Adipose tissue (tissue), 3 donors: Measurements from ENCODE around the gene LY9. TPM values are rescaled to one million over a fixed set of nuclear protein-coding genes. Genes with fewer than 3 reads are reported as not detected.

Experiments
- H3K27ac ChIP-seq: one replicate; pipeline ENCODE4 v1.5.1; 2013; ENCODE audit warnings: low read depth, low read length
- WGBS, 3 donors: extraction: QIAGEN DNeasy Blood & Tissue Kit; methylation state at CpG; one replicate each; pipeline ENCODE4 v1.1.7; 2013; 5-methylcytosine and 5-hydroxymethylcytosine counted together
- polyA plus RNA-seq, 3 donors: library from polyadenylated mRNA; stranded (reverse); fragments of 200-250 nt; gene quantifications; one replicate each; pipeline ENCODE4 v1.2.3, GENCODE V29; 2013
- donor health status: healthy with polysubstance abuse.
- donor health status: Bipolar disorder and iron deficiency.
- donor health status: healthy.

Gene LY9
- polyA plus RNA-seq, 3 donors: 0.44 to 0.52 TPM; not detected in 1

GRCh38 chr1:160826546-160826945 lies 30.6 kb downstream of the LY9 start:
- 83 to 96% (median 92%) methylated on average over 1 of the region's 1 CpG for WGBS, 3 donors
- H3K27ac ChIP-seq: no peak overlapping the region

DNA sequence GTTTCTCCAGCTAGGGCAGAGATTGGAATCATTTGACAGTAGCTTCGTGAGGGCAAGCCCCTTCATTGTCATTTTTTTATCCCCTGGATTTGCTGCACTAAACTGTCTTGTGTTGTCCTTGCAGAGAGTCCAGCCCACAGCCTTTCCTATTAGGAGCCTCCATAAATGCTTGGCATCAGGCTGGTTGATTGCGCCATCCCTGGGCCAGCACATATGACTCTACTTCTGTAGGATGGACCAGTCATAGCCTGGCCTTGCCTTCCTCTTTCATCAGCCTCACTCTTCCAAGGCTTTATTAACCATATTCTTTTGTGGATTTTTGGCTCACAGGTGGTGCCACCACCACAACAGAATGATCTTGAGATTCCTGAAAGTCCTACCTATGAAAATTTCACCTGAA lies 31.4 kb downstream of the LY9 start:
- no peak overlapping the region for H3K27ac ChIP-seq
- WGBS, 3 donors: 83 to 90% (median 87%) methylated on average over 2 of the region's 2 CpGs

DNA sequence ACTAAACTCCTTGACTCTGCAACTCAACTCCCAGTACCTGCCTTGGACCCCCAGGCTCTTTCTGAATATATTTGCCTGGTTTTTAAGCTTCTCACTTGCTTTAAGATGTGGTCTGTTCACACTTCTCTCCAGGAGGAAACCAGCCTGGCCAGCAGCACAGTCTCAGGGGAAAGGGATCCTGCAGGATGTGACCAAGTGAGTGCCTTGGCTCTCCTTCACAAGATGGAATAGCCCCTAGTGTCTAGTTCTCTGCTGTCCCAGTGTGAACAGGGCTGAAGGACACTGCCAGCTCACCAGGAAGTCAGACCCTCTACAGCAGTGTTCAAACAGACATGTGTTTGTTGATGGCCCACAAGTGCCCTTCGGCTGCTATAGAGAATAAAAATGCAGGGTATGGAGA lies 33.8 kb downstream of the LY9 start:
- H3K27ac ChIP-seq: no peak overlapping the region
- 84 to 91% (median 90%) methylated on average over 1 of the region's 1 CpG for WGBS, 3 donors

- 49 to 73% (median 60%) methylated on average over 8 of the region's 8 CpGs for WGBS, 3 donors
- no peak overlapping the region for H3K27ac ChIP-seq
Observed at GRCh38 chr1:160830321-160831153, 34.6 kb downstream of the LY9 start.

GRCh38 chr1:160834945-160835565 lies 39.1 kb downstream of the LY9 start:
- WGBS, 3 donors: 67 to 92% (median 90%) methylated on average over 3 of the region's 3 CpGs
- H3K27ac ChIP-seq: no peak overlapping the region

DNA sequence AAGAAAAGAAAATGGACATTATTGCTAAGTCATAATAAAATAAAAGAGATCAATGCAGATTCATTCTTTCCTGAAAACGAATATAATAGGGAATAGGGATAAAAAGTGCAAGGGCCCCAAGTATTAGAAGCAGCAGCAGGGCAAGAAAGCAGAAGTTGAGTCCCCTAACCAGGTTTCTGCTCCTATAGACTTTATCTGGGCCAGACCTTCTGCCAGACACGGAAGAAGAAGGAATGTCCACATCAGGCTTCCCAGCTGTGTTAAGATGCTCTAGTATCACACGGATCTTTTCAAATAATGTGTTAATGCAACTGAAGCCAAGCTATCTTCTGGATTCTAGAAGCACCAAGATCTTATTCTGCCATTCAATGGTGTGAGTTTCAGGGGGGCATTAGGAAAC lies 39.8 kb downstream of the LY9 start:
- H3K27ac ChIP-seq: no peak overlapping the region
- WGBS, 3 donors: 61 to 79% (median 73%) methylated on average over 3 of the region's 3 CpGs

- no peak overlapping the region for H3K27ac ChIP-seq
- WGBS, 3 donors: 31 to 74% (median 31%) methylated on average over 3 of the region's 3 CpGs
Observed at GRCh38 chr1:160836561-160836960, 40.6 kb downstream of the LY9 start.

GRCh38 chr1:160836981-160837557 lies 41.1 kb downstream of the LY9 start:
- H3K27ac ChIP-seq: no peak overlapping the region
- WGBS, 3 donors: 51 to 72% (median 51%) methylated on average over 4 of the region's 4 CpGs

DNA sequence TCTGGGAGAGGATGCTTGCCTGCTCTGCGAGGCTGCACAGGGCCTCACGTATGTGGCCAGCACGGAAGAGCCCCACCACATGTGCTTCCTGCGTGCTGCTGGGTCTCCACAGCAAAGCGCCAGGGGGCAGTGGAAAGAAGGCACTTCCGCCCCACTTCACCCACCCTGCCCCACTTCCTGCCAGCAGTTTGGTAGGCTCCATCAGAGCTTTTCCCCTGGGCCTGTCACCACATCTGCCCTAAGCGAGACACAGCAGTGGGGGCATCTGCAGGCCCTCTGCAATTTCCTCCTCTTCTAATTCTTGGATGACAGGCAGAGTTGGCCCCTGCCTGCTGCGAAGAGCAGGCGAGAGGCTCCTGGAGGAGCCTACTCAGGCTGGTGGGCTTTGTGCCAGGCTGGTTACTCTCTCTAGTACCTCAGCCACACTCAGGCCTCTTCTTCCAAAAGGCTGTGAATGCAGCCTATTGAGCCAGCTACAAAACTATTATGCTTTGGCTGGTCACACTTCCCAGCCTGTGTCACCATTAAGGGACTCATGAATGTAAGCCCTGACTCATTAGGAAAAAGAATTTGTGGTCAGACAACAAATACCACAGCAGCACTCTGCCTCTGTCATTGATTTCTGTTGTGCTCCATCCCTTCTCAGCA lies 41.7 kb downstream of the LY9 start:
- WGBS, 3 donors: 36 to 82% (median 46%) methylated on average over 9 of the region's 9 CpGs
- no peak overlapping the region for H3K27ac ChIP-seq

DNA sequence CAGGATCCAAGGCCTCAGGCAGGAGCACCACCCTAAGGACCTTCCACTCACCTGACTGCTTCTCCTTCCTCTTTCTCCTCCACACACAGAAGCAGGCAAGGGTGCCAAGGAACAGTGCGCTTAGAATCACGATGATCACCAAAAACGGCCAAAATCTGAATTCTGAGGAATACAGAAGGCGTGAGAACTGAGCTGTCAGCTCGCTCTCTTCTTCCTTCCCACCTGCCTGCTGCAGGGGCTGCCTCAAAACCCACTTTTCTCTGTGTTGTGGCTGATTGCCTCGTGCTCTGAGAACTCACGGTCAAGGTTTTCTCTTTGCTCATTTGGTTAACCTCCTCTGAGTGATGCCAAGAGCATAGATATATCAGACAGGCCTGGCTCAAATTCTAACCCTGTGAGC lies 42.9 kb downstream of the LY9 start:
- H3K27ac ChIP-seq: no peak overlapping the region
- 69 to 82% (median 70%) methylated on average over 7 of the region's 7 CpGs for WGBS, 3 donors

DNA sequence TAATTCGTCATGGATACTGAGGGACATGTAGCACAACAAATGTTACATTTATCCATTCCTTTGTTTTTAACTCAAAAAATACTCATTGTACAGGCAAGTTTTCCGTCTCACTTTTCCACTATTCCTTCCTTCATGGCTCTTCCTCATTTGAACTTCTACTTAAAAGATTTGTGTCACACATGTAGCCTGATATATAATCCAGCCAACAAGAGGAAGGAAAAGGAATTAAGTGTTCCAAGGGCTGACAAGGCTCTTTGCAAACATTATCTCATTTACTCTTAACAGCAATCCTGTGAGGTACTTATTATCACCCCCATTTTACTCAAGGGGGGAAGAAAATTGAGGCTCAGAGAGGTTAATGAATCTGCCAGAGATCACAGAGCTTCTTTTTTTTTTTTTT lies 43.8 kb downstream of the LY9 start:
- WGBS, 3 donors: 71 to 76% (median 73%) methylated on average over 2 of the region's 2 CpGs
- no peak overlapping the region for H3K27ac ChIP-seq

DNA sequence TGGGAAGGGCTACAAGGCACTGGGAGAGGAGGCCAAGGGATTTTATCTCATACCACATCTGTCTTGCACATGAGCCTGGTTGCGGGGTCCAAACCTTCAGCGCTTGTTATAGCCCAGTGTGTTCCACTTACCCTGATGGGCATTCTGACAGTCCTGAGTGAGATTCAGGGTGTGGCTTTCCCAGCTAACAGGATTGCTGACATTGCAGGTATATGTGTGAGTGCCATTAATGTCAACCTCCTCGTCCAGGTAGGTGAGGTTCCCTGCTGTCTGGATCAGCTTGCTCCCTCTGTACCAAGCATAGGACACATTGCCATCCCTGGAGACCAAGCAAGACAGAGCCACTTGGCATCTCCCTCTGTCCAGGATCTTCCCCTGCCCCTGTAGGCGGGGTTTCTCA lies 45.1 kb downstream of the LY9 start:
- H3K27ac ChIP-seq: no peak overlapping the region
- 81 to 97% (median 89%) methylated on average over 4 of the region's 4 CpGs for WGBS, 3 donors

DNA sequence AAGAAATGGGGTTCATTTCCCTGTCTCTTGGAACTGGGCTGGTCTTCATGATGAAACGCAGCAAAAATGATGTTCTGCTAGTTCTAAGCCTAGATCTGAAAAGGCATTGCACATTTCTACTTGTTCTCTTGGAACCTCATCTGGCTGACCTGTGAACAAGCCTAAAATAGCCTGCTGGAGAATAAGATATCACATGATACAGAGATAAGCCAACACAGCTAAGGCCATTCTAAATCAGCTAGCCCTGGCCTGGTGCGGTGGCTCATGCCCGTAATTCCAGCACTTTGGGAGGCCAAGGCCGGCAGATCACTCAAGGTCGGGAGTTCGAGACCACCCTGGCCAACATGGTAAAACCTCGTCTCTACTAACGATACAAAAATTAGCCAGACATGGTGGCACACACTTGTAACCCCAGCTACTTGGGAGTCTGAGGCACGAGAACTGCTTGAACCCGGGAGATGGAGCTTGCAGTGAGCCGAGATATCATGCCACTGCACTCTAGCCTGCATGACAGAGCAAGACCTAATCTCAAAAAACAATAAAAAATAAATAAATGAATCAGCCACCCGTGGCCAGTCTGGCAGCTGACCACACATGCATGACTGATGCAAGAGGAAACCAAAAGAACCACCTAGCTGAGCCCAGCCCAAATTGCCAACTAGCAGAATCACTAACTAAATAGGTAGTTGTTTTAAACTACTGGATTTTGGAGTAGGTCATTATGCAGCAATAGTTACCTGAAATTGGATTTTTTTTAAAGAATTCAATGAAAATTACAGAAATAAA lies 48.7 kb downstream of the LY9 start:
- WGBS, 3 donors: 88 to 90% (median 89%) methylated on average over 12 of the region's 12 CpGs
- H3K27ac ChIP-seq: no peak overlapping the region

- H3K27ac ChIP-seq: no peak overlapping the region
- 88 to 92% (median 91%) methylated on average over 12 of the region's 12 CpGs for WGBS, 3 donors
Observed at GRCh38 chr1:160846281-160846680, 50.3 kb downstream of the LY9 start.

- WGBS, 3 donors: 76 to 78% (median 78%) methylated on average over 5 of the region's 5 CpGs
- H3K27ac ChIP-seq: no peak overlapping the region
Observed at GRCh38 chr1:160850541-160850940, 54.6 kb downstream of the LY9 start.

DNA sequence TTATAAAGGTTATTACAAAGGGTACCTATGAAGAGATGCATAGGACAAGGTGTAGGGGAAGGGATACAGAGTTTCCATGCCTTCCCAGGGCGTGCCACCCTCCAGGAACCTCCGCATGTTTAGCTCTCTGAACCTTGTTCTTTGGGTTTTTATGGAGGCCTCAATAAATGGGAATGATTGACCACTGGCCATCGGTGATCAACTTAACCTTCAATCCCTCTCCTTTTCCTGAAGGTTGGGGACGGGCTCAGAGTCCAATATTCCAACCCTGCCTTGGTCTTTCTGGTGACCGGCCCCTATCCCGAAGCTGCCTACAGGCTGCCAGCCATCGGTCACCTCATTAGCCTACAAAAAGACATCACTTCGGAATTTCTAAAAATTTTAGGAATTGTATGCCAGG lies 55.0 kb downstream of the LY9 start:
- H3K27ac ChIP-seq: no peak overlapping the region
- 88 to 89% (median 89%) methylated on average over 8 of the region's 8 CpGs for WGBS, 3 donors

GRCh38 chr1:160853014-160853413 lies 57.0 kb downstream of the LY9 start:
- 89 to 93% (median 93%) methylated on average over 3 of the region's 3 CpGs for whole genome bisulfite sequencing, 3 donors
- H3K27ac ChIP-seq: no peak overlapping the region

GRCh38 chr1:160853754-160854153 lies 57.8 kb downstream of the LY9 start:
- 81 to 91% (median 90%) methylated on average over 2 of the region's 2 CpGs for WGBS, 3 donors

More at GRCh38 chr1:160853754-160854153, 57.8 kb downstream of the LY9 start:
- H3K27ac ChIP-seq: no peak overlapping the region
